GM19240 (cell line): Measurements from ENCODE around the gene SIRPB1.
"Not testable (repeated sequence)": the region's sequence is repeated elsewhere in the genome, so short reads cannot be mapped to it uniquely, and the experiment has no call there.

ENCODE experiments used
- DNase-seq: peaks from one replicate; pipeline ENCODE4 v3.0.0; 2011; ENCODE audit warnings: low spot score; ENCODE audit not compliant: insufficient read length

The SIRPB1 gene

GRCh38 chr20:1600736-1601135 is 19.1 kb downstream of the SIRPB1 start:
- no peak for DNase-seq

- DNase-seq: no peak
Measured at GRCh38 chr20:1595333-1595732, 24.5 kb downstream of the SIRPB1 start.

GRCh38 chr20:1588533-1589460 is 31.0 kb downstream of the SIRPB1 start:
- no peak for DNase-seq

GRCh38 chr20:1587781-1588532 is 31.9 kb downstream of the SIRPB1 start:
- DNase-seq: no peak

GRCh38 chr20:1579488-1579887 is 40.3 kb downstream of the SIRPB1 start:
- no peak for DNase-seq

- DNase-seq: no peak
Measured at GRCh38 chr20:1577906-1578305, 41.9 kb downstream of the SIRPB1 start.

GRCh38 chr20:1577313-1577712 is 42.5 kb downstream of the SIRPB1 start:
- DNase-seq: not testable (repeated sequence)

- DNase-seq: no peak
Measured at GRCh38 chr20:1576641-1577040, 43.2 kb downstream of the SIRPB1 start.

- not testable (repeated sequence) for DNase-seq
Measured at GRCh38 chr20:1576003-1576402, 43.8 kb downstream of the SIRPB1 start.

GRCh38 chr20:1571583-1571982 is 48.2 kb downstream of the SIRPB1 start:
- DNase-seq: not testable (repeated sequence)
